ENCODE results near the gene RCC1.
A peak's percentile ranks its signal among the peaks of the same experiment; 100 is the strongest.
"Not testable (repeated sequence)": the region's sequence is repeated elsewhere in the genome, so short reads cannot be mapped to it uniquely, and the experiment has no call there.

The RCC1 gene

DNA sequence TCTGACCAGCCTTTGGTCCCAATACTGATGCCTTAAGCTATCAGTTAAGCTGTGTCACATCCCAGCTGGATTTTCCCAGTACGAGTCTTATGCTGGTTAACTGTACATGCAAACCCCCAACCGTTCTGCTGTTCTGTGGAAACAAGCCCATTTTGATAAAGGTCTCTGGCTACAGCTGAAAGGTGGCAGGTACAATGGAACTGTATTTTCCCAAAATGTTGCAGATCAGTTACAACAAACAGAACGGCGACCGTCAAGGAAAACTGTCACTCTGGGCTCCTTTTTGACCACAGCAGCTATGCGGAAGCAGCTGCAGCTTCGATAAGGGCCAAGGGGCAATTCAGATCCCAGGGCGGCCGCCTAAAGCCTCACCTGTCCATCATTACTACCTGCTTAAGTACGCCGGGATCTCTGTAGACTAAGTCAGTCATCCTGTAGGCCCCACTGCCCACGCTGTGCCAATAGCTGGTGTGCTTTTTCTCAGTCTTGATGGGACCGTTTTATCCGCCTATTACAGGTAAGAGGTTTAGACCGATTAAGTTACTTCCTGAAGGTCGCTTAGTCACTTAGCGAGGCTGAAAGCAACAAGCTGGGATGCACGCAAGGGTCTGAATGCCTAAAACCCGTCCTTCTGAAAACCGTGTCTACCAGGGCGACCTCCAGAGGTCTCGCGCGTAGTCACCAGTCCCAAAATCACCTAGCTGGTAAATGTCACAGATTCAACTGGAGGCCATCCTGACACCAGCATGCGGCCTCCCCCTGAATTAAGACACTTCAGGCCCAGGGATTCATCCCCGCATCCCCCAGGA, 75.1 kb downstream of the RCC1 start:
- peak; percentile 21 for DNase-seq (ENCODE audit: low spot score)
- no peak for TF ChIP-seq CTCF (conservative IDR thresholded peaks at IDR 0.05; ENCODE audit: low read depth)
- CTCF ChIA-PET = interaction anchor here (0.6 to 1.1 kb wide), 2 partner anchors 22 to 87 kb away, joined by 3 to 4 read pairs; no protein-coding TSS in a partner anchor
- POLR2A ChIA-PET (ENCODE audit: low non-redundant PET) = interaction anchor here (0.6 to 2.1 kb wide), 8 partner anchors 8 to 172 kb away, joined by 3 to 13 read pairs (median 3); partner anchors contain the start of gene TRNAU1AP
- H3K27ac ChIP-seq = peak overlapping the region; percentile 88

DNA sequence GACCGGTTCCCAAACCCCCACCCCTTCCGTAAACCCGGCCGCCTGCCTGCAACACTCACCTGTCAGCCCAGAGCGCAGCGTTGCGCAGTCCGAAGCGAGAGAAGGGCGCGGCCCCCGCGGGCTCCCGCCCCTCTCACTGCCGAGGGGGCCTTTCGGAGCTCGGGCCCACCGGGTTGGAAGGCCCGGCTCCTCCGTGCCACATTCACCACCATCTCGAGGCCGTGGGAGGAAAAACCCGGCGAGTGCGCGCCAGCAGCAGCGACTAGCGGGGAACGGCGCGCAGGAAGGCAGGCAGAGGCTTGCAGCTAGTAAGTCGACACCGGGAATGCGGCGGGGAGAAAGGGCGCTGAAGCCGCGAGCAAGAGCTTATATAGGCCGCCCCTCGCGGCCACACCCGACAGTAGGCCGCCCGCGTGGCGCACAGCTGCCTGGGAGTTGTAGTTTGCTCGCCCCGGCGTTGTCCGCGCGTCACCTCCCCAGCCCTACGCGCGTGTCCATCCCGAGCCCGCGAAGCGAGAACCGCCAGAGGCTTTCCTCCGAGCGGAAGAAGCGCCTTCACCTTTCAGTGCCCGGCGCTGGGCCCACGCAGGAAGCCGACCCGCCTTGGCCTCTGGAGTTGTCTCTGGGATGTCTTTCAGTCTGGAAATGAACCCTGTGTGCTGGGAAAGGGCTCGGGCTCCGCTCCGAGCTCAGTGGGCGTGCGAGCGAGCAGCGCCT, 75.8 kb downstream of the RCC1 start:
- DNase-seq (ENCODE audit: low spot score) = peak; percentile 94
- CTCF ChIA-PET = interaction anchor here (0.7 to 1.1 kb wide), 2 partner anchors 9 to 21 kb away, joined by 3 to 8 read pairs; no protein-coding TSS in a partner anchor
- POLR2A ChIA-PET (ENCODE audit: low non-redundant PET) = interaction anchor here (0.6 to 2.1 kb wide), 8 partner anchors 9 to 137 kb away, joined by 3 to 13 read pairs (median 4); partner anchors contain the start of gene TRNAU1AP
- no peak for TF ChIP-seq CTCF (conservative IDR thresholded peaks at IDR 0.05; ENCODE audit: low read depth)
- H3K27ac ChIP-seq = peak overlapping the region; percentile 88

DNA sequence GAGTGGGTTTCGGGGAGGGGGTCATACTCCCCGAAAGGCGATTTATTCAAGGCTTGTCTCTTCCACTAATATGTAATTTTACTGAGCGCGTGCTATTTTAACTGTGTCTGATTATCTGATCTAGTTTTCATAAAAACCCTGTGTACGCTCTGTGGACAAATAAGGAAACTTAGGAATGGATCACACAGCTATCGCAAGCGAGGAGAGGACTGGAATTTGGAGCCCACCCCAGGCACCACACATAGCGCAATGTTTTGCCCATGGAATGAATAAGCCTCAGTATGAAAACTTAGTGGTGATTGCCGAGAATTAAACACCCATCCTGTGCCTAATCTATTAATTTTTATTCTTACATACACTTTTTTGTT, 76.4 kb downstream of the RCC1 start:
- no peak for TF ChIP-seq CTCF (conservative IDR thresholded peaks at IDR 0.05; ENCODE audit: low read depth)
- peak; percentile 25 for DNase-seq (ENCODE audit: low spot score)
- H3K27ac ChIP-seq = peak overlapping the region; percentile 88

GRCh38 chr1:28586585-28587391, 80.9 kb downstream of the RCC1 start:
- POLR2A ChIA-PET (ENCODE audit: low non-redundant PET); DNase-seq (ENCODE audit: low spot score); H3K27ac ChIP-seq: not testable (repeated sequence)
- CTCF ChIA-PET = interaction anchor here (0.6 to 0.7 kb wide), 2 partner anchors 29 to 32 kb away, joined by 3 to 6 read pairs; no protein-coding TSS in a partner anchor

More for the DNA sequence above, 76.4 kb downstream of the RCC1 start:
- ChIA-PET POLR2A (ENCODE audit: low non-redundant PET) (interaction anchor here (0.6 to 2.1 kb wide), 5 partner anchors 17 to 138 kb away, joined by 3 to 13 read pairs (median 7); partner anchors contain the start of gene TRNAU1AP), CTCF (interaction anchor here (0.7 to 1.1 kb wide), 2 partner anchors 9 to 20 kb away, joined by 3 to 8 read pairs; no protein-coding TSS in a partner anchor)
